OCI-LY3 (cell line): ENCODE data around the gene BLOC1S6.

Experiments used
- H2AFZ ChIP-seq: fragments of 200-600, 300-600 bp; shearing (Covaris generic); 2 replicates; pipeline ENCODE4 v1.6.0; 2014; ENCODE audit warnings: antibody characterized with exemption, low read depth, low read length
- H3K27ac ChIP-seq: fragments of 200-600, 300-600 bp; sonication (generic); 2 replicates; pipeline ENCODE4 v1.5.1; 2014; ENCODE audit warnings: mild to moderate bottlenecking, low read length, moderate library complexity, mixed read lengths
- H3K27me3 ChIP-seq: fragments of 200-600, 300-600 bp; sonication (generic); 2 replicates; pipeline ENCODE4 v1.6.1; 2014; ENCODE audit warnings: low read depth, low read length, mixed read lengths
- H3K36me3 ChIP-seq: fragments of 200-600, 300-600 bp; sonication (generic); replicated peaks from 2 replicates; pipeline ENCODE3; 2014; ENCODE audit warnings: low read depth, low read length, mixed read lengths
- H3K4me1 ChIP-seq: fragments of 300-600, 200-600 bp; sonication (generic); 2 replicates; pipeline ENCODE4 v1.6.1; 2014; ENCODE audit warnings: low read length, mixed read lengths
- H3K4me2 ChIP-seq: fragments of 200-600, 300-600 bp; sonication (generic); 2 replicates; pipeline ENCODE4 v1.6.1; 2014; ENCODE audit warnings: low read length, mixed read lengths
- H3K4me3 ChIP-seq: fragments of 300-600, 200-600 bp; sonication (generic); 2 replicates; pipeline ENCODE4 v1.5.1; 2014; ENCODE audit warnings: antibody characterized with exemption, mild to moderate bottlenecking, low read length, moderate library complexity
- H3K79me2 ChIP-seq: fragments of 300-600, 200-600 bp; shearing (Covaris generic); 2 replicates; pipeline ENCODE4 v1.6.1; 2014; ENCODE audit warnings: mild to moderate bottlenecking, low read length, mixed read lengths
- H3K9ac ChIP-seq: fragments of 300-600, 200-600 bp; shearing (Covaris generic); 2 replicates; pipeline ENCODE4 v1.6.0; 2014; ENCODE audit warnings: mild to moderate bottlenecking, low read length, moderate library complexity
- H3K9me3 ChIP-seq: fragments of 200-600, 300-600 bp; shearing (Covaris generic); 2 replicates; pipeline ENCODE4 v1.6.1; 2014; ENCODE audit warnings: low read length, mixed read lengths; ENCODE audit not compliant: insufficient read depth
- H4K20me1 ChIP-seq: fragments of 200-600, 300-600 bp; sonication (generic); 2 replicates; pipeline ENCODE4 v1.6.1; 2016; ENCODE audit warnings: low read length, mixed read lengths; ENCODE audit not compliant: insufficient read depth
- CTCF ChIP-seq: fragments of 200-600, 300-600 bp; sonication (generic); IDR thresholded peaks from 2 replicates; pipeline ENCODE4 v1.5.1; 2014; ENCODE audit warnings: antibody characterized with exemption, low read length, low read depth
- EZH2phosphoT487 ChIP-seq: fragments of 200-600 bp; shearing (Covaris generic); IDR thresholded peaks from 2 replicates; pipeline ENCODE4 v1.6.1; 2018; ENCODE audit warnings: antibody characterized with exemption, mixed run types, low read depth

The BLOC1S6 gene

GRCh38 chr15:45550436-45550835, 36.7 kb upstream of the BLOC1S6 start:
- Histone ChIP-seq H3K4me1 (no peaks in the 10 kb centered on the region), H3K79me2 (no peaks in the 10 kb centered on the region), H3K9ac (no peak overlapping the region), H2AFZ (no peak overlapping the region), H3K4me3 (no peak overlapping the region), H4K20me1 (no peaks in the 10 kb centered on the region), H3K4me2 (no peak overlapping the region), H3K27ac (no peak overlapping the region), H3K9me3 (no peaks in the 10 kb centered on the region), H3K27me3 (no peaks in the 10 kb centered on the region; the same call in 1 of the 2 replicates), H3K36me3 (no peaks in the 10 kb centered on the region)
- TF ChIP-seq EZH2phosphoT487: no peak
- TF ChIP-seq CTCF: no peak

- H3K9me3 ChIP-seq: no peaks in the 10 kb centered on the region
- TF ChIP-seq CTCF (no peak), EZH2phosphoT487 (no peak)
Measured at GRCh38 chr15:45551676-45552075, 35.5 kb upstream of the BLOC1S6 start.

GRCh38 chr15:45555934-45556608, 31.1 kb upstream of the BLOC1S6 start:
- Histone ChIP-seq H3K4me2 (peak overlapping the region; percentile 31; the same call in 1 of the 2 replicates), H3K27ac (no peak overlapping the region), H3K4me1 (peaks cover 11% of the 10 kb centered on the region), H3K4me3 (no peak overlapping the region), H3K27me3 (no peaks in the 10 kb centered on the region; the same call in 1 of the 2 replicates), H3K36me3 (no peaks in the 10 kb centered on the region), H3K9me3 (no peaks in the 10 kb centered on the region), H2AFZ (no peak overlapping the region), H3K9ac (no peak overlapping the region), H3K79me2 (no peaks in the 10 kb centered on the region), H4K20me1 (no peaks in the 10 kb centered on the region)
- TF ChIP-seq EZH2phosphoT487: no peak
- TF ChIP-seq CTCF: no peak

More at GRCh38 chr15:45551676-45552075, 35.5 kb upstream of the BLOC1S6 start:
- Histone ChIP-seq H3K79me2 (no peaks in the 10 kb centered on the region), H3K9ac (no peak overlapping the region), H4K20me1 (no peaks in the 10 kb centered on the region), H3K27me3 (no peaks in the 10 kb centered on the region; the same call in 1 of the 2 replicates), H3K4me1 (peaks cover 10% of the 10 kb centered on the region), H3K36me3 (no peaks in the 10 kb centered on the region), H2AFZ (no peak overlapping the region), H3K27ac (no peak overlapping the region), H3K4me2 (no peak overlapping the region), H3K4me3 (no peak overlapping the region)

GRCh38 chr15:45572617-45573016, 14.6 kb upstream of the BLOC1S6 start:
- Histone ChIP-seq H3K79me2 (no peaks in the 10 kb centered on the region), H3K4me3 (no peak overlapping the region), H3K4me1 (no peaks in the 10 kb centered on the region), H3K9me3 (no peaks in the 10 kb centered on the region), H3K27me3 (peaks cover 8% of the 10 kb centered on the region; the same call in 1 of the 2 replicates), H3K9ac (no peak overlapping the region), H3K27ac (no peak overlapping the region), H4K20me1 (no peaks in the 10 kb centered on the region), H3K4me2 (no peak overlapping the region), H3K36me3 (no peaks in the 10 kb centered on the region), H2AFZ (no peak overlapping the region)
- TF ChIP-seq EZH2phosphoT487: no peak
- no peak for TF ChIP-seq CTCF
